MV-4-11 (cell line): ENCODE results near the gene MEAK7.

Experiments used
- DNase-seq: peaks from one replicate; lab custom pipeline; 2025; lab: John Stamatoyannopoulos, UW

The MEAK7 gene, protein sequence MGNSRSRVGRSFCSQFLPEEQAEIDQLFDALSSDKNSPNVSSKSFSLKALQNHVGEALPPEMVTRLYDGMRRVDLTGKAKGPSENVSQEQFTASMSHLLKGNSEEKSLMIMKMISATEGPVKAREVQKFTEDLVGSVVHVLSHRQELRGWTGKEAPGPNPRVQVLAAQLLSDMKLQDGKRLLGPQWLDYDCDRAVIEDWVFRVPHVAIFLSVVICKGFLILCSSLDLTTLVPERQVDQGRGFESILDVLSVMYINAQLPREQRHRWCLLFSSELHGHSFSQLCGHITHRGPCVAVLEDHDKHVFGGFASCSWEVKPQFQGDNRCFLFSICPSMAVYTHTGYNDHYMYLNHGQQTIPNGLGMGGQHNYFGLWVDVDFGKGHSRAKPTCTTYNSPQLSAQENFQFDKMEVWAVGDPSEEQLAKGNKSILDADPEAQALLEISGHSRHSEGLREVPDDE

DNA sequence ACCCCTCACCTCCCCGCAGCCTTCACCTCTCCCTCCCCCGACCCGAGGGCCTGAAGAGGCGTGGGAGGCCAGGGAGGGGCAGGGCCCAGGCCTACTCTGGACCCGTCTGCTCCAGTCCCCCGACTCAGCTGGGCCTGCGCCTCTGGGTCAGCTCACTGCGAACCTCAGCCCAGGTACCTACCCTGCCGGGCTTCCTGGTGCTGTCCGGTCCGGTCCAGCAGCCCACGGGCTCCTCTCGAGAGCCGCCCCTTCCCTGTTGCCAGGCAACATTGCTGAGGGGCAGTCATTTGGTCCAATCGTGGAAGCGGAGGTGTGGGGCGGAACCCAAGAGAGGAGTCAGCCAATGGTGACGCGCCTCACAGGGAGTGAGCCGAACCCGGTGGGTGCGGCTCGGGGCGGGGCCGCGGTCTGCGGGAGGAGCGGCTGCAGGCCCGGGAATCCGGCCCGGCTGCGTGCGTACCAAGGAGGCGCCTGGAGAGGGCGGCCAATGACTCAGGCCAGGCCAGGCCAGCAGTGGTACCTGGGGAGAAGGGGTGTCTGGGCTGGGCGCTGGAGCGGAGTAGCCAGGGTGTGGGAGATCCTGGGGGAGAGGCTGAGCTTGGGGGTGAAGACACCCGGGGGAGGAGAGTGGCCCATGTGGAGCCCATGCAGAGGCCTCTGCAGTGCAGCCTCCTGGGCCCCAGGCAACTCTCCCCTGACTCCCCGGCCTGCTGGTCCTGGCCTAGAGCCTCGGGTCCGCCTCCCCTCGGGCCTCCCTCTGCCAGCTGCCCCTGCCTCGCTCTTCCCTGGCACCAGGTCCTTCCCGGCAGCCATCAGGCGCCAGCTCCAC lies at the start of gene MEAK7:
Gene MEAK7 (minus strand): TSS at position 240 of the 829 bp plus-strand sequence. CDS start 6,573 bp downstream, outside the sequence.
- peak; percentile 96 for DNase-seq

DNA sequence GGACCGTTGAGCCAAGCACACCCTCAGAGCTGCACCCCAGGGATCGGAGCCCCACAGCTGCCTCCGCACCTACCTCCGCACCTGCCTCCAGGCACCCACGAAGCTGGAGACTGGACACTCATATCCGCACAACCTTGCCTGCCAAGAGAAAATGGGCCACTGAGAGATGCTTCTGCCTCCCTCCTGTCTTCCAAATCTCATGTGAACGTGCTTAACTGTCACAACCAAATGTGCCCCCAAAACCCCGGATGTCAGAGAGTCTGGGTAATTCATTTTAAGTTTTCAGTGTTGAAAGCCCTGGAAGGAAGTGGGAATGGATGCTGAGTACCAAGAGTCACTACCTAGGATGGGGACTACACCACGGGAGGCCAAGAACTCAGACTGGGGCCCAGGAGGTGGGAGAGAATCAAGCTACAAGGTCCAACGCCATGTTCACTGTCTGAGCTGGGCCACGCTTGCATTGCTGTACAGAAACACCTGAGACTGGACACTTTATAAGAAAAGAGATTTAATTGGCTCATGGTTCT lies 49.5 kb upstream of the MEAK7 start:
- peak; percentile 14 for DNase-seq

DNA sequence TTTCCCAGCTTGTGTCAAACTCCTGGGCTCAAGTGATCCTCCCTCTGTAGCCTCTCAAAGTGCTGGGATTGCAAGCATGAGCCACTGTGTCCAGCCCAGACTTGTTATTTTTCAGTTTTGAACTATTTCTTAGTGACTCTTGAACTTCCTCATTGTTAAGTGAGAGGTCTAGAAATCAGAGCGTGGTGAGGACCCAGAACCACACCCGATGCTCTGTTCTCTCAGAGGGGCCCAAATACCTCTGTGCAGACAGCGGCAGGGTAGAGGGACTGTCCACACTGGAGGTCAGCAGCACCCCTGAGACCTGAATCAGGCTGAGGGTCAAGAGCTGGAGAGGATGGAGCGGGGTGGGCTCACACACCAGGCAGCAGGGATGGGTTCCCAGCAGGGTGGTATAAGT lies 47.7 kb upstream of the MEAK7 start:
- DNase-seq, result no peak

DNA sequence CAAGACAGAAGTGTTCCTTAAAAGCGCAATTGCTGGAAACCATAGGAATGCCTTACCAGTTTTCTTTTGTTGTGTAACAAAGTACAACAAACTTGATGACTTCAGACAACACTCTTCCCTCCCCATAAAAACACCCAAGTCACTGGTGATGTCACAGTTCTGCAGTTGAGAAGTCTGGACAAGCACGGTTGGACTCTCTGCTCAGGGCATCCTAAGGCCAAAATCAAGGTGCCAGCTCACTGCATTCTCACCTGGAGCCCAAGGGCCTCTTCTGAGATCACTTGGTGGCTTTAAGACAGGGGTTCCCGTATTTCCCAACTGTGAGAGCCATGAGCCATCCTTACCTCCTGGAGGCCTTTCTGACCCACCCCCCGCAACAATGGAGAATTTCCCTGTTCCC lies 45.6 kb upstream of the MEAK7 start:
- no peak for DNase-seq

DNA sequence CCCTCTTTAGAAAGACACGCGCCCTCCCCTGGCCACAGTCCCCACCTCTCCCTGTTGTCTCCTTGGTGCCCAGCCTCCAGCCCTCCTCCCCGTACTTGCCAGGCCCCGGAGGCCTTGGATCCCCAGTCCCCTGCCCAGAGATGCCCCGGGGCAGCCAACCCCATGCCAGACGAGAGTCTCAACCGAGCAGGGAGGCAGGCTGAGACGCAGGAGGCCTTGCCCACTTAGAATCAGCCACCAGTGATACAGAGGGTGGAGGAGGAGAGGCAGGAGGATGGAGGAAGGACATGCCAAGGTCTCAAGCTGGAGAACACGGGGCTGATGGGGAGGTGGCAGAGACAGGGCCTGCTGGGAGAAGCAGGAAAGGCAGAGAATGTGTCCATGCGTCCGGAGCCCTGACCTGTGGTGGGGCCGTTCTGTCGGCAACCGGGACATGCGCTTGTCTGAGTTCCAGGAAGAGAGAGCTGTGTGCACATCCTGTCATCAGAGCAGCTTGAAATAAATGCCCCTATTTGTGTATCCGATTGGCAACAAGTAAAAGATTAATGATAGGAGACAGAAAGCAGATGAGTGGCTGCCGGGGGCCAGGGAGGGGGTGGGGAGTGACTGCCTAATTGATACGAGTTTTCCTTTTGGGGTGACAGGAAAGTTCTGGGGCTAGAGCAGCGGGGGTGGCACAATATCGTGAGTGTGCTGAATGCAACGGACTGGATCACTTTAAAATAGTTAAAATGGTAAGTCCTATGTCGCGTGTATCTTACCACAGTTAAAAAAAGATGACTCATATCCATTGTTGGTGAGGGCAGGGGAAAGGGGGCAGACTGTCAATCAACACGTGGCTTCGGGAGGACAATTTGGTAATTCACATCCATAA lies 44.7 kb upstream of the MEAK7 start:
- DNase-seq, result peak; percentile 27

DNA sequence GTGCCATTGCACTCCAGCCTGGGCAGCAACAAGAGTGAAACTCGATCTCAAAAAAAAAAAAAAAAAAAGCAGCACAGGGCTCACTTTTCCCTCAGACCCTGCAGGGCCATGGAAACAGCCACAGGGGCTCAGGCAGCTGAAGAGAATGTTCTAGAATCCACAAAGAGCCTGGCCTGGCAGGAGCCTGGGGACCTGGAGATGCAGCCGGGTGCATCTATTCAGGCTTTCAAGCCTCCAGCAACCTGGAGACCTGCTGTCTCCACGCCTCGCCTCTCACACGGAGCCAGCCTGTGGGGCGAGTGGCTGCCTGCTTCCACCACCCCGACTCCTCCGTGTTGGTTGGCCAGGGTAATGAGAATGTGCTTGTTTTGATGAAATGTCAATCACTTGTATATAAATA lies 44.0 kb upstream of the MEAK7 start:
- no peak for DNase-seq

DNA sequence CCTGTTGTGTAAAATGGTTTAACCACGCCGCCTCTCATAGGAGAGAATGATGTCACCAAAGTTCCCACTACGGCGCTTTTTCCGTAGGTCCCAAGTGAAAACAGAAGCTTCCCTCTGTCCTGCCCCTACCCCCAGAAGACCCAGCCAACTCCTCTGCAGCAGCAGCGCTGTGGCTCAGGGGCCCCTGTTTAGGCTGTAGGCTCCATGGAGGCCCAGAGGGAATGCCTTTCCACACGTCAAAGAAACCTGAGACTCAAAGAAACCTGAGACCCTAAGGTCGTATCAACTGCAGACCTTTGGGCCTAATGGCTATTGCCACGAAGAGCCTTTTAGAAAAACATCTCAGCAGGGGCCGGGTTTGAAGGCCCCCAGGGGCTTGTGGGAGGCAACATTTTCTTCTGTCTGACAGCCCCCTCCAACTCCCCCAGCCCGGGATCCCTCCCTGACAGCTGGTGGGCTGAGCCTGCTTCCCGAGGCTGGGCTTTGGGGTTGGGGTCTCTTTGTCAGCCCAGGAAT lies 43.1 kb upstream of the MEAK7 start:
- DNase-seq, result no peak

DNA sequence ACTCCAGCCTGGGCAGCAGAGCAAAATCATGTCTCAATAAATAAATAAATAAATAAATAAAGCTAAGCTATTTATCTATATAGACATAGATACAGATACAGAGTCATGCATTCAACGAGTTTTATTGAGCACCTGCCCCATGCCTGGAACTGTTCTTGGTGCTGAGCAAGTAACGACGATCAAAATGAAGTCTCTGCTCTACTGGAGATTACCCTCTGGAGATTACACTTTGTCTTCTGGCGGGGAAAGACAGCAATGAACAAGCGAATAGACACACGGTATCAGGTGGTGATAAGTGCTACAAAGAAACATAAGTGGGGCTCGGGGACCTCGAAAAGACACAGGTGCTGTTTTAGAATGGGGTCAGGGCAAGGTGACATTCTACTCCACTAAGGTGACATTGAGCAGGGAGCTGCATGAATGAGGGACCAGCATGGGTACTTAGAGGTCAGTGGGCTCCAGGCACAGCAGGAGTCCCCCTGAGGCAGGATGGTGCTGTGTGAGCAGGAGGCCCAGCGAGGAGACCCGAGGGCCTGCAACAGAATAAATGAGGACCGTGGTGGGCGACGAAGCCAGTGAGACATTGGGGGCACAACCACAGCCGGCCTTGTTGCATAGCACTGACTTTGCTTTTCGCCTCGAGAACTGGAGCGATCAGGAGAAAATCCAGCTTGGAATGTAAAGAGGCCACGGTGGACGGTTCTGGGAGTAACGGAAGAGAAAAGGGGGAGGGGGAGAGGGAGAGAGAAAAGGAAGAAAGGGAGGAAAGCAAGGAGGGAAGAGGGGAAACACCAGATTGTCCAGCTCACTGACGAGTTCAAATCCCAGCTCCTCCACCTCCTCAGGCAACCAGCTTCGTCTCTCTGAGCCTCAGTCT lies 42.4 kb upstream of the MEAK7 start:
- no peak for DNase-seq

DNA sequence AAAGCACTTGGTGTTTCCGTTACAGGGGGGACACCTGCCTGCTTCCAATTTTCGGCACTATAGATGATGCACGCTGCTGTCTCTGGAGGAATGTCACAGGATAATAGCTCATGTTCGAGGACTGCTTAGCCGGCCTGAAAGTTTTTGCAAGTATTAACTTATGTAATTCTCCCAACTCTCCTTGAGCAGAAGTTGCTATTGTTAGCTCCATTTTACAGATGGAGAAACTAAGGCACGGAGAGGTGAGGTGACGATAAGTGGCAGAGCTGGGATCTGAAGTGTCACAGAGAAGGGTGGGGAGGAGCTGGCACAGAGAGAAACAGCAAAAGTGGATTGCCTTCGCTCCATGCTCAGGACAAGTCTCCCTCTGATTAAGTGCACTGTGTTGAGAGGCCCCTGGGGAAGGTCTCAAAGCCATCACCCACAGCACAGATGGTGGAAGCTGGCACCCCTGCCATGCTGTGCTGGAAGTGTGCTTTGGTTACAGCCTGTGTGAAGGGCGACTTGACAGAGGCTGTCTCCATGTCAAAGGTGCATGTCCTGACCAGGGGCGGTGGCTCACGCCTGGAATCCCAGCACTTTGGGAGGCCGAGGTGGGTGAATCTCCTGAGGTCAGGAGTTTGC lies 40.8 kb upstream of the MEAK7 start:
- no peak for DNase-seq

DNA sequence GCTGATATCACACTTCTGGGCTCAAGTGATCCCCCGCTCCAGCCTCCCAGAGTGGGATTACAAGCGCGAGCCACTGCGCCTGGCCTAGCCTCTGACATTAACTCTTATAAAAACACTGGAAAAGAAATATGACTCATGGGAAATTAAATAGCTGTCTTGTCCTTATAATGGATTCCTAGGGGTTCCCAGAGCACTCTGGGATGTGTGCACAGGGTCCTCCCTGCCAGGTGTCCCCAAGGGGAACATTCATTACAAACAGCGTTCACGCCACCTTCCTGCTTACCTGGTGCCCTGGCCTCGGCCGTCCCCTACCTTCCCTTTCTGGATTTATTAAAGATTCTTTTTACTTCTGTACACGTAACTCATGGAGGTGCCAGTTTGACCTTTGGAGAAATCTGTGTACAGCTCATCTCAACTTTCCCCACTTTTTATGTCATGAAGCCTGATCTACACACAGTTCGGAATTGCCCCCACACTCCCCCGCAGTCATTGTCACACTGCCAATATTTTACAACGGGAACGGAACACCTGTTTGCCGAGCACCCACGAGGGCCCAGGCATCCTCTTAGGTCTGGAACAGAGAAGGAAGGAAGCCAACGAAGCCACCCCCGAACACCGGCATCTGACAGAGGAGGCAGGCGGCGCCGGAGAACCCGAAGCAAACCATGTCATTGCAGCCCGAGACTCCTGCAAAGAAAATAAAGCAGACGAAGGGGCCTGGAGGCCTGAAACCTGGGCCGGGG lies 39.7 kb upstream of the MEAK7 start:
- DNase-seq, result no peak

DNA sequence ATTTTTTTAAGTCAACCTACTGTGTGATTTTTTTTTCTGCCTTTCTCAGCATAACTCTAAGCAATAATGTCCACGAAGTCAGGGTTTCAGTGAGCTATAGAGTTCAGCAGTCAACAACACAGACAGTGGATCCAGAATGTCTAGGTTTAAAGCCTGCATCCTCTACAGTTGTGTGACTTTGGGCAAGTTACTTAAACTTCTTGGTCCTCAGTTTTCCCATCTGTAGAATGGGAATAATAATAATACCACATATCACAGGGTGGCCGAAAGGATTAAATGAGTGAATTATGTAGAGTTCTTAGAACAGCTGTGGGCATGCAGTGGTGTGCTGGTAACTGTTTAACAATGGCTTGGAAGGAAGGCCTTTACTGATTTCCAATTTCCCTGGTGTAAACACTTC lies 38.8 kb upstream of the MEAK7 start:
- no peak for DNase-seq

DNA sequence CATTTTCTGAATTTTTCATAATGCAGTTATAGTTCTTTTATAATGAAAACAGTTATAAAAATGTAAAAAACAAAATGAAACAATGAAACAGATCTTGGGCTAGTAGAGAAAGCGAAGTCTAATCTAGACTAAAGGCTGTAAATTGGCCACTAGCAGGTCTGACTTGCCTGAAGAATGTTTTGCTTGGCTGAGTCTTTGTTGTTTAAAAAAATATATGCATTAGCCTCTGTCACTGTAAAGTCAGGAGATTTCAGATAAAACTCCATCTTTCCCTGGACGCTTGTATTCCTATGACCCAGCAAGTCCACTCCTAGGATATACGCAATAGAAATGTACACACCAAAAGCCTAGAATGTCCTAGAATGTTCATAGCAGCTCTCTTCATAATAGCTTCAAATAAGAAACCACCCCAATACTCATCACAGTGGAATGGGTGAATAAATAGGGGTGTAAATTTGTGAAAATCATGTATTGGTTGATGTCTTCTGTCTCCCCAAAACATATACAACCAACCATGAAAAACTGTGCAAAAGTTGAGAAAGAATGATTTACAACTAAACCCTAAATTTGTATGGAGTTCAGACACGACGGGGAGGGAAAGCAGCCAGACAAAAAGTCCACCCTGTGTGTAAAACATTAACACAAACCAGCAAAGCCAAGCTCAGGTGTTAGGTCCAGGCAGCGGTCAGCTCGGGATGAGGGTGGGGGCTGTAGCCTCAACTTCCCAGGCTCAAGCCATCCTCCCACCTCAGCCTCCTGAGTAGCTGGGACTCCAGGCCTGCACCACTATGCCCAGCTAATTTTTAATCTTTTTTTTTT lies 37.7 kb upstream of the MEAK7 start:
- DNase-seq, result no peak

DNA sequence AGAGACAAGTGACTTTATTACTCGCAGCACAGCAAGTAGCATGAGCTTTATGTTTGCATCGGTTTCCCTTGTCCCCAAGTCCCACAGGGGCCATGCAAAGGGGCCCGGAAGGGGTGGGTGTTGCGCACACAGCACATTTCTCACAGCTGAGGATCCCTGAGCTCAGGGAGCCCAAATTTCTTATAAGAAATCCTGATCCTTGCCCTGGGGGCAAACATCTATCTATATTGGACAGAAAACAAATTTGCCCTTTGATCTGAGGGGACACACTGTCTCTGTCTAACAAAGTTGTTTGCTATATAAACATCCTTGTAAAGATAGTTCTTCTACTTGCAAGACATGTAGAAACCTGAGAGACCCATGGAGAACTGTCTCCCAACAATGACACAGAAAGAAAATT lies 35.7 kb upstream of the MEAK7 start:
- DNase-seq, result no peak

DNA sequence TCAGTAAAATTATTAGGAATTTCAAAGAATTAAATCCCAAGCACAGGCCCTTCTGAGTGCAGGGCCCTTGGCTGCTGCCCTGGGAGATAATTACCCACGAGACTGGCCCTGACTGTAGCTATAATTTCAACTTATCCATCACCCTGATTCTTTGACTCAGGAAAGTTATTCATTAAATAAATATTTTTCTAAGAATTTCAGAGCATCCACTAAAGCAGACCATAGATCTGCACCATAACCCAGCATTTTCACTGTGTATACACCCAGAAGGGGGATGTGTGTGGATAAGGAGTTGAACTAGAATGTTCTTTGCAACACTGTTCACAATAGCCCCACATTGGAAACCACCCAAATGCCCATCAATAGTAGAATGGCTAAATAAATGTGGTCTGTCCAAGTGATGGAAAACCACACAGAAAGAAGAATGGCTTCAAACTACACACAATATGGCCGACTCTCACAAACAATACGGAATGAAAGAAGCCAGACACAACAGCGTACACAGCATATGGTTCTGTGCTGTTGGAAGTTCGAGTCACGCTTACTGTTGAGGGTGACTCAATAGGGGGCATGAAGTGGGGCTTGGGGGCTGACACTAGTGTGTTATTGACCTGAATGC lies 33.9 kb upstream of the MEAK7 start:
- no peak for DNase-seq

DNA sequence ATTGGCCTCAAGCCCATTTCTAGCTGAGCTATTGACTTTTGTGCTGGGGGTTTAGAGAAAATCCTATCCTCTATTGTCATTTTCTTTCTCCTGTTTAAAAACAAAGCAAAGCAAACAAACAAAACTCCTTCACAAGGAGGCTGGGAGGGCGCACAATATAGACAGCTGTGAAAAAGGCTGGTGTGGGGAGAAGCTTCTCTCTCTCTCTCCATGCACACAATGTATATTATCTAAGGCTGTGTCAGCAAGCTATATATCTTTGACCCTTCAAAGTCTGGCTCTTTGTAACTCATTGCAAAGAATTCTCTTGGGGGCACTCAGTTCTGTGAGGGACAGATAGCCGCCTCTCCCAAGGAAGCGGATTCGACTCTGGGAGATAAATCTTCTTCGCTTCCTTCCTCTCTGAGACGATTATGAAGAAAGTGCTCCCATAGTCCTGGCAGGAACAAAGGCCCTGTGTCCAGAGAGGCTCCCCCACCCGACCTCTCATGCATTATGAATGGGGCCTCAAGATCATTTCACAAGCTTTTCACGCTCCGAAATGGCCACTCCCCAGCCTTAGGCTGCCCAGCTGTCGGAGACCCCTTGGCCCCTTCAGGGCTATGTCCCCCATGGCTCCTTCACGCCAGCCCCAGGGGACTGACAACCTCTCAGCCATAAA lies 33.2 kb upstream of the MEAK7 start:
- DNase-seq, result no peak

DNA sequence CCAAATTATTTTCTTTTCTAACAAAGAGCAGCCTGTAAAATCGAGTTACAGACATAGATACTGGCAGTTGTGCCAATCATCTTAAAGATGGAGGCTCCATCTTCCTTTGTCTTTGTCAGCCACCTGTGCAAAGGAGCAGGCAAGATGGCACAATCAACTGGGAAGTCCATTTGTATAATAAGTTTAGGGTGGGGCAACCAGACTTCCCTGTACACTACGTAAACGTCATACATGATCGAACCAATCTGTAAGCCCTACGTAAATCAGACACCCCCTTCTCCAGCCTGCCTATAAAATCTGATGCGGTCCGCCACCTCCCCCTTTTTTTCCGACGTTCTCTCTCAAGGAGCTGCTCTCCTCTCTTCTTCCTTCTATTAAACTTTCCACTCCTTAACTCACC lies 31.4 kb upstream of the MEAK7 start:
- no peak for DNase-seq

DNA sequence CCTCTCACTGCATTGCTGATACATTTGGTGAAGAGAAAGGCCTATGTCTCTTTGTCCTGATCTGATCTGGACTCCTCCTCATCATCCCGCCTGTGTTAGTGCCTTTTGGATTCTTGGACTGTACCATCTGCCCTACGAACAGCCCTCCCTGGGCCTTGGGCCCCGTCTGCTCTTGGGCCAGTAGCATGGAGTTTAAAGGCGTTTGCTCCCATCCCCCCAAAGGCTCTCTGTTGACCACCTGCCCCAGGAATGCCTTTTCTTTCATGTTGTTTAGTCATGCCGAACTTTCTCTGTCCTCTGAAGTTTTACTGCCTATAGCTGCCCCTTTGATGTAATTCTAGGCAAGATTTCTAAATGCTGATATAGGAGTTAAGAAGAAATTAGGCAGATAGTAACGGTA lies 30.9 kb upstream of the MEAK7 start:
- DNase-seq, result no peak

DNA sequence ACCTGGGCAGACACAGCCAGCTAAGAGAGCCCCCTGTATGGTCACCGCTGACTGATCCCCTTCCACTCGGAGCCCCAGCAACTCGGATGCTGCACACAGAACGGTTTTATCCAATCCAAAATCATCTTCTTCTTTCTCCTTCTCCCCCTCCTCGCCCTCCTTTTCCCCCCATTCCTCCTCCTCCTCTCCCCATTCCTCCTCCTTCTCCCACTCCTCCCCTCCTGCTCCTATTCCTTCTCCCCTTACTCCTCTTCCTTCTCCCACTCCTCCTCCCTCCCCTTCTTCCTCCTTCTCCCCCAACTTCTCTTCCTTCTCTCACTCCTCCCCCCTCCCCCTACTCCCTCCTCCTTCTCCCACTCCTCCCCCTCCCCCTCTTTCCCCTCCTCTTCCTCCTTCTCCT lies 30.4 kb upstream of the MEAK7 start:
- DNase-seq, result no peak
